HepG2 (cell line): ENCODE measurements around the gene TBC1D2B. TPM values are rescaled to one million over a fixed set of nuclear protein-coding genes. Genes with fewer than 3 reads are reported as not detected.

Experiments used
- CREB1 ChIP-seq, 2 experiments: fragments of 450-650 bp in 1 of 2; IDR thresholded peaks; 2 replicates each; pipeline ENCODE4 v1.6.1; 2016 to 2017; ENCODE audit warnings: control low read depth in 1 of 2, mild to moderate bottlenecking in 1 of 2, missing compliant biosample characterization in 1 of 2, missing genetic modification characterization in 1 of 2
- FOXA1 ChIP-seq, 2 experiments: fragments of 450-650 bp in 1 of 2; sonication (generic) in 1 of 2; formaldehyde crosslinking in 1 of 2; IDR thresholded peaks; 2 replicates each; pipeline versions ENCODE4 v1.4.0 to v1.6.1; 2016 to 2020; ENCODE audit warnings: missing genetic modification reagents in 1 of 2
- IRF9 ChIP-seq: sonication (generic); formaldehyde crosslinking; IDR thresholded peaks from 2 replicates; pipeline ENCODE4 v1.8.0; 2022; ENCODE audit warnings: missing genetic modification reagents, mild to moderate bottlenecking, borderline replicate concordance
- NR2F6 ChIP-seq, 2 experiments: IDR thresholded peaks; 2 replicates each; pipeline ENCODE4 v1.6.1; 2016; ENCODE audit warnings: antibody characterized with exemption in 1 of 2, mild to moderate bottlenecking in 1 of 2
- PATZ1 ChIP-seq: sonication (generic); formaldehyde crosslinking; IDR thresholded peaks from 2 replicates; pipeline ENCODE4 v1.4.0; 2020; ENCODE audit warnings: missing genetic modification reagents
- RXRB ChIP-seq: IDR thresholded peaks from 2 replicates; pipeline ENCODE4 v1.6.1; 2016; ENCODE audit warnings: borderline replicate concordance, missing genetic modification reagents, missing compliant biosample characterization
- SOX13 ChIP-seq, 3 experiments: fragments of 450-650 bp in 1 of 3; sonication (generic) in 1 of 3; formaldehyde crosslinking in 1 of 3; IDR thresholded peaks in 2 of 3; conservative IDR thresholded peaks in 1 of 3; 2 replicates each; pipeline versions ENCODE4 v1.5.0 to v1.6.1; 2016 to 2020; ENCODE audit warnings: antibody characterized with exemption in 1 of 3, mild to moderate bottlenecking in 1 of 3, missing compliant biosample characterization in 1 of 3, missing genetic modification reagents in 1 of 3, moderate library complexity in 1 of 3
- SOX5 ChIP-seq: IDR thresholded peaks from 2 replicates; pipeline ENCODE4 v1.6.1; 2016; ENCODE audit warnings: borderline replicate concordance
- SP5 ChIP-seq: IDR thresholded peaks from 2 replicates; pipeline ENCODE4 v1.6.1; 2016; ENCODE audit warnings: low read depth, borderline replicate concordance
- ZBTB33 ChIP-seq: sonication (generic); formaldehyde crosslinking; IDR thresholded peaks from 2 replicates; pipeline ENCODE4 v1.4.0; 2020; ENCODE audit warnings: missing genetic modification reagents
- ZNF503 ChIP-seq: sonication (generic); formaldehyde crosslinking; IDR thresholded peaks from 2 replicates; pipeline ENCODE4 v1.4.0; 2020; ENCODE audit warnings: missing genetic modification reagents
- ZNF800 ChIP-seq: sonication (generic); formaldehyde crosslinking; IDR thresholded peaks from 2 replicates; pipeline ENCODE4 v1.4.0; 2020; ENCODE audit warnings: missing genetic modification reagents
- polyA plus RNA-seq, 8 experiments: library from polyadenylated mRNA; depleted of rRNA in 3 of 8; stranded (reverse) in 7 of 8; unstranded in 1 of 8; fragments of >200 nt; fragmentation: Illumina TruSeq in 4 of 8; extraction: Trizol in 4 of 8; gene quantifications; 2 replicates each; pipeline versions ENCODE4 v1.2.1 to v1.2.3, GENCODE V29; 2011 to 2016; ENCODE audit warnings: low read depth in 4 of 8, missing spikeins in 1 of 8, mixed read lengths in 1 of 8; ENCODE audit not compliant: insufficient read depth in 1 of 8
- total RNA-seq, 5 experiments: library from RNA; depleted of rRNA; stranded (reverse); fragments of >200 nt; fragmentation: Illumina TruSeq; extraction: Trizol; gene quantifications; 2 replicates each; pipeline ENCODE4 v1.2.3, GENCODE V29; 2016; ENCODE audit warnings: low read depth in 1 of 5

Gene TBC1D2B
- total and polyA plus RNA-seq, 2 of the 13 experiments (the other 11 are each of a cell fraction or from before 2014, with no cell fraction given) = 10.1 to 14.4 TPM

- TF ChIP-seq SOX13 (IDR thresholded peaks at IDR 0.05) (no peak), SOX13 (CRISPR knock-in tag; conservative IDR thresholded peaks at IDR 0.05 in 1 of 2, IDR thresholded peaks at IDR 0.05 in 1 of 2) (peak in 1 of 2 experiments; percentile 75; a peak in 2 of 4 replicates), ZBTB33 (no peak), RXRB (CRISPR knock-in tag) (peak; percentile 33; the same call in 1 of the 2 replicates), PATZ1 (peak; percentile 36; the same call in 1 of the 2 replicates), FOXA1 (IDR thresholded peaks at IDR 0.05) (no peak), FOXA1 (CRISPR knock-in tag; IDR thresholded peaks at IDR 0.05) (0 out of 2 replicates have a peak, but pooled peaks have one; percentile 49), CREB1 (IDR thresholded peaks at IDR 0.05) (no peak), CREB1 (CRISPR knock-in tag; IDR thresholded peaks at IDR 0.05) (no peak), IRF9 (no peak), NR2F6 (IDR thresholded peaks at IDR 0.05) (peak; percentile 68; the same call in 1 of the 2 replicates), NR2F6 (CRISPR knock-in tag; IDR thresholded peaks at IDR 0.05) (peak; percentile 83), ZNF800 (no peak), SP5 (CRISPR knock-in tag) (0 out of 2 replicates have a peak, but pooled peaks have one; percentile 30), ZNF503 (no peak), SOX5 (CRISPR knock-in tag) (peak; percentile 72; the same call in 1 of the 2 replicates)
Measured at GRCh38 chr15:78088773-78089080, 11.2 kb upstream of the TBC1D2B start (continued).
